ENCODE measurements around the gene NEURL1B.
"Not testable (repeated sequence)": the region's sequence is repeated elsewhere in the genome, so short reads cannot be mapped to it uniquely, and the experiment has no call there.

Gene NEURL1B, protein sequence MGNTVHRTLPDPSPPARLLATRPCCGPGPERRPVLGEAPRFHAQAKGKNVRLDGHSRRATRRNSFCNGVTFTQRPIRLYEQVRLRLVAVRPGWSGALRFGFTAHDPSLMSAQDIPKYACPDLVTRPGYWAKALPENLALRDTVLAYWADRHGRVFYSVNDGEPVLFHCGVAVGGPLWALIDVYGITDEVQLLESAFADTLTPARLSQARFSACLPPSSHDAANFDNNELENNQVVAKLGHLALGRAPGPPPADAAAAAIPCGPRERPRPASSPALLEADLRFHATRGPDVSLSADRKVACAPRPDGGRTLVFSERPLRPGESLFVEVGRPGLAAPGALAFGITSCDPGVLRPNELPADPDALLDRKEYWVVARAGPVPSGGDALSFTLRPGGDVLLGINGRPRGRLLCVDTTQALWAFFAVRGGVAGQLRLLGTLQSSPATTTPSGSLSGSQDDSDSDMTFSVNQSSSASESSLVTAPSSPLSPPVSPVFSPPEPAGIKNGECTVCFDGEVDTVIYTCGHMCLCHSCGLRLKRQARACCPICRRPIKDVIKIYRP

DNA sequence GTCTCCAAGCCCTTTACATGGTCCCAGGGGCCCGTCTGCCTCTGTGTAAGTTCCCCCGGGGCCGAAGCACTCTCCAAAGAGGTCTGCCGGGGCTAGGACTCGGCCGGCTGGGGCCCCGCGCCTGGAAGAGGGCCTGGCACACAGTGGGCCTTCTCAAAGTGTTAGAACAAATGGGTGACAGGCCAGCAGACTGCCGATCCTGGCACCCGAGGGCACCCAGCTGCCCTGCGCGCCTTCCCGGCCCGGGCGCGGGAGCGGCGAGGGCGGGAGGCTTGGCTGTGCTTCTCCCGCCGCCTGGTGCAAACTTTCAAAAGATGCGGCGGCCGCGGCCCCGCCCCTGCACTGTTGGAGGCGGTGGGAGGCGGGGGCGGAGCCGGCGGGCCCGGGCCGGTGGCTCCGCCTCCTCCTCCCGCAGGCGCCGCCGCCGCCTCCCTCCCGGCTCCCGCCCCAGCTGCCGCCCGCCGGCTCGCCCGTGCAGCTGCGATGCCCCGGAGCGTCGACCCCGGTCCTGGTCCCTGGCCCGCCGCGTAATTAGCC lies at the start of gene NEURL1B:
NEURL1B (plus strand) TSS at position 442 of the 537 bp plus-strand sequence. CDS start 144 bp downstream, outside the sequence.
- intact Hi-C loops (cut with DNase I), result no loop called here
- DNase-seq, result peak; percentile 46 to 91 (median 79)

DNA sequence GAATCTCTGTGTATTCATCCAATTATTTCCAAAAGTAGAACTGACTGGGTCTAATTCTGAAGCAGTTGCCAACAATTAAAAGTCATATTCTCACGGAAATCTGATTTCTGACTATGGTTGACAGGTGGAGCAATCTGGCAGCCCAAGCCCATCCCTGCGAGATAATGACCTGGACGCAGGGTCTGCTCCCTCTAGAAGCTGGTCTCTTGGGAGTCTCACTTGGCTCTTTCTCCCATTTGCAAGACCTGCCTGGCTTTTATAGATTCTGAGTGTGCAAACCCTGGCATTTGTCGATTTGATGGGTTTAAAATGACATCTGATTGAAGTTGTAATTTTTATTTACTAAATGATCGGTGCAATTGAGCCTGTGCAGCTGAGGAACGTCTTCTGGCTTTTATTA lies 49.4 kb upstream of the NEURL1B start:
- peak in 1 of 42 donors; percentile 1 for DNase-seq
- intact Hi-C loops (cut with DNase I), result no loop called here

DNA sequence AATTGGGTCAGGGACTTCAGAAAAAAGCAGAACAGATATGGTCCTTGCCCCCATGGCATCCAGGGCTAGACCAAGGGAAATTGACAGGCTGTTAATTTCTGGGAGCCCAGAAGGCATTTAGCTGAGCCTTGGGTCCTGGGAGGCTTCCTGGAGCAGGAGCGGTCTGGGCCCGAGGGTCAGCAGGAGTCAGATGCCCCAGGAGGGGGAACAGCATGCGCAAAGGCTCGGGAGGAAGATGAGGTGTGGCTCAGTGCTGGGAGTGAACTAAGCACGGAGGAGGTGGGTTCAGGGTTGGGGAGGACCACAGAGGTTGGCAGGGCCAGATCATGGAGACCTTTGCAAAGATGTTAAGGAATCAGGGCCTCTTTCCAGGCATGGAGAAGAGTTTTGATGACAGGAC lies 48.2 kb upstream of the NEURL1B start:
- intact Hi-C loops (cut with DNase I), result no loop called here
- peak in 1 of 42 donors; percentile 21 for DNase-seq

DNA sequence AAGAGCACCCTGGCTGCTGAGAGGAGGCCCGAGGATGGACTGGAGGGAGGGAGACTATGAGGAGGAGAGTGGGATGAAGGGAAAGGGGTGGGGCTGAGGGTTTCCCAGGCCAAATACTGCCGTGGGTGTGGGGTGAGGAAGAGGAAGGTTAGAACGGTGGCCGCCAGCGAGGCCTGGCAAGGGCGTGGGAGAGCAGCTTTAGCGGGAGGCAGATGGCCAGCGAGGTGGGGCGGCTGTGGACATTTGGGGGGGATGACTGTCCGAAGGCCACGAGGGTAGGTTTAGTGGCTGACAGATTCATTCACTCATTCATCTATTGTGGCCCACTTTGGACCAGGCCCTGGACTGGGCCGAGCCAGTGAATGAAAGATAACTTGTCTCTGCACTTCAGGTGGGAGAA lies 47.8 kb upstream of the NEURL1B start:
- DNase-seq, result peak in 1 of 42 donors; percentile 9
- intact Hi-C loops (cut with DNase I), result no loop called here

- DNase-seq, result peak in 1 of 42 donors; percentile 19
- intact Hi-C loops (cut with DNase I), result no loop called here
These were observed 47.3 kb upstream of the NEURL1B start for GRCh38 chr5:172593721-172594235.

GRCh38 chr5:172594431-172594830 lies 46.6 kb upstream of the NEURL1B start:
- peak in 1 of 42 donors; percentile 28 for DNase-seq
- intact Hi-C loops (cut with DNase I), result no loop called here

- intact Hi-C loops (cut with DNase I), result no loop called here
- DNase-seq, result peak in 2 of 42 donors; percentile 26 to 28
These were observed 46.1 kb upstream of the NEURL1B start for GRCh38 chr5:172594867-172595466.

GRCh38 chr5:172595596-172596455 lies 45.2 kb upstream of the NEURL1B start:
- intact Hi-C loops (cut with DNase I), result no loop called here
- peak in 2 of 42 donors; percentile 11 to 29 for DNase-seq

GRCh38 chr5:172596638-172597231 lies 44.3 kb upstream of the NEURL1B start:
- no peak for DNase-seq
- intact Hi-C loops (cut with DNase I), result no loop called here

DNA sequence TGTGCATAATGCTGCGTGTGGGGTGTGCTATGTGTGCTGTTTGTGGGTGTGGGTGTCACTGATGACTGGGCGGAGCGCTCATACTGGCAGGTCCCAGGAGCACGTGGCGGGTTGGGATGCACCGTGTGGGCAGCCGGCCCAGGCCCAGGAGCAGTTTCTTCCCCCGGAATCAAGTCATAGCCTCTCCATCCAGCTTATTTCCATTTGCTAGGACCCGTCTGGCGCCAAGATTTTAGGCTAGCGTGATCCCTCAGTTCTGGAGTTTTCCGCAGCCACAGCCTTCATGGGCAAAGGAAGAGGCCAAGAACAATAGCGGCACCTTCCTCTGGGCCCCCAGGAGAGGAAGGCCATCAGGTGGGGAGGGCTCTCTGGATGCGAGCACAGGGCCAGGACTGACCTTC lies 43.3 kb upstream of the NEURL1B start:
- intact Hi-C loops (cut with DNase I), result no loop called here
- peak in 1 of 42 donors; percentile 7 for DNase-seq

DNA sequence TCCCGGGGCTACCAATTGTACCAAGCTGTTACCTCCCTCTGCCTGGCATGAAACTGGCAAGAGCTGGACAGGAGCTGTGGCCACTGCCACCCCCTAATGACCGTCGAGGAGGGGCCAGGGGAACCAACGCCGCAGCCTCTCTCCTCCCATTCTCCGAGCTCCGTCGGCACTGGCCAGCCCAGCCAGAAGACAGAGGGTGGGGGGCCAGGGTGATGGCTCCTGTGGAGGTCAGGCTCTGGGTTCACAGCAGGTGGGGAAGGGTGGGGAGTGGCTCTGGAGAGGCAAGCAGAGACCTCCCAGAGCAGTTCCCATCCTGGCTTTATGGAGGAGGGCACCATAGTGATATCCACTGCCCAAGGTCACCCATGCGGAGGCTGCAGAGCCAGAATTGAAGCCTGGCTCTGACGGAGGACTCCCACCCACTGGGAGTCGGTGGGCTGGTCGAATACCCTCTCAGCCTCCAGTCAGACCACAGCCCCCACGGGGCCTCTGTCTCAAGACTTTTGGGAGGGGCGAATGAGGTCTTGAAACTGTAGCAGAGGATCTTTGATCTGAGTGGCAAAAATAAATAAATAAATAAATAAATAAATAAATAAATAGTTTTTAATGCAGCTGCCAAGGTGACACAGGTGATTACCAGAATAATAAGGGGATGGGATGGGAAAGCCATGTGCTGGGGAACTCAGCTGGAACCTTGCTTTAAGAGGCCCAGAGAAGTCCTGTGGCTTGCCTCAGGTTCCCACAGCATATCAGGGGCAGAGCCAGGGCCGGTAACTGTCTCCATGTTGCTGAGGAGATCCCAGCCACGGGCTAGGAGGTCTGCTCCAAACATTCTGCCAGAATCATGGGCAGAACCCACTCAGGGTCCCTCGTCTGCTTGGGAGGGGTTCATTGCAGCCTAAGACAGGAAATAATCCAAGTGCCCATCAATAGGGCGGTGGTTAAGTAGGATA lies 42.5 kb upstream of the NEURL1B start:
- no peak for DNase-seq

GRCh38 chr5:172599204-172599567 lies 41.9 kb upstream of the NEURL1B start:
- intact Hi-C loops (cut with DNase I), result no loop called here
- no peak for DNase-seq

More for the DNA sequence above, 42.5 kb upstream of the NEURL1B start:
- intact Hi-C loops (cut with DNase I), result no loop called here

GRCh38 chr5:172600571-172600970 lies 40.5 kb upstream of the NEURL1B start:
- peak in 1 of 42 donors; percentile 25 for DNase-seq
- intact Hi-C loops (cut with DNase I), result no loop called here

DNA sequence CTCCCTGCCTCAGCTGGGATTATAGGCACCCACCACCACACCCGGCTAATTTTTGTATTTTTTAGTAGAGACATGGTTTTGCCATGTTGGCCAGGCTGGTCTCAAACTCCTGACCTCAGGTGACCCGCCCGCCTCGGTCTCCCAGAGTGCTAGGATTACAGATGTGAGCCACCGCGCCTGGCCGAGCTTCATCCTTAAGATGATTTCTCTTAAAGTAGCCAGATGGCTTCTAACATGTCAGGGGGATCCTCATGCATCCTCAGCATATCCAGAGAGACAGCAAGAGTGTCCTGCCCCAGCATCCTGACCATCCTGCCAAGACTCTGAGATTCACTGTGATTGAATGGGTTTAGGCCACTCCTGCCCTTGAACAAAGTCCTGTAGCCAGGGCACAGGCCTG lies 39.5 kb upstream of the NEURL1B start:
- peak in 2 of 42 donors; percentile 7 to 18 for DNase-seq
- intact Hi-C loops (cut with DNase I), result not testable (repeated sequence)

DNA sequence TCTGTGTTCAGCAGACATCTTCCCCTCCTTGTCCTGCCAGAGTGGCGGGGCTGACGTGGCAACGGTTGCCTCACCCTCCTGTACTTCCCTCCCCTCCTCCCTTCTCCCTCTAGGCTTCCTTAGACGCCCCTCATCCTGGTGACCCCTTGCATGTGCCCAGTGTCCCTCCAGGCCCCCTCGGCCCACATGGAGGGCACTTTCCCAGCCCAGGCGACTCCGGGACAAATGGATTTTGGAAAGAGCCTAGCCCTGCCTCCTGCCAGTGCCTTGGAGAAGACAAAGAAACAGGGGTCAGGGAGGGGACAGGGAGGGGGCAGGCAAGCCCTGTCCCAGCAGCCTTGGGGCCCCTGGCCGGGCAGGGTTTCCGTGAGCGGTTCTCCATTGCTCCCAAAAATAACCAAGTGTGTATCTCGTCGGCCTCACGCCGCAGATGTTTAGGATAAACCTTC lies 38.3 kb upstream of the NEURL1B start:
- intact Hi-C loops (cut with DNase I), result no loop called here
- peak in 1 of 42 donors; percentile 30 for DNase-seq

- peak in 41 of 42 donors; percentile 13 to 67 (median 41) for DNase-seq
These were observed 37.7 kb upstream of the NEURL1B start for GRCh38 chr5:172603251-172603806.

GRCh38 chr5:172605466-172605865 lies 35.6 kb upstream of the NEURL1B start:
- intact Hi-C loops (cut with DNase I), result no loop called here

More at GRCh38 chr5:172603251-172603806, 37.7 kb upstream of the NEURL1B start:
- intact Hi-C loops (cut with DNase I), result no loop called here

More at GRCh38 chr5:172605466-172605865, 35.6 kb upstream of the NEURL1B start:
- DNase-seq, result no peak
